NCI-H1417 treated with DMSO at 0.1 percent for 48 hours (cell line): ENCODE data around the gene ADD1.

Source experiments
- DNase-seq: peaks from one replicate; lab custom pipeline; 2025; lab: John Stamatoyannopoulos, UW

Gene ADD1

GRCh38 chr4:2804973-2805501, 38.6 kb upstream of the ADD1 start:
- DNase-seq: no peak

- DNase-seq: no peak
Observed at GRCh38 chr4:2805712-2806389, 37.8 kb upstream of the ADD1 start.

DNA sequence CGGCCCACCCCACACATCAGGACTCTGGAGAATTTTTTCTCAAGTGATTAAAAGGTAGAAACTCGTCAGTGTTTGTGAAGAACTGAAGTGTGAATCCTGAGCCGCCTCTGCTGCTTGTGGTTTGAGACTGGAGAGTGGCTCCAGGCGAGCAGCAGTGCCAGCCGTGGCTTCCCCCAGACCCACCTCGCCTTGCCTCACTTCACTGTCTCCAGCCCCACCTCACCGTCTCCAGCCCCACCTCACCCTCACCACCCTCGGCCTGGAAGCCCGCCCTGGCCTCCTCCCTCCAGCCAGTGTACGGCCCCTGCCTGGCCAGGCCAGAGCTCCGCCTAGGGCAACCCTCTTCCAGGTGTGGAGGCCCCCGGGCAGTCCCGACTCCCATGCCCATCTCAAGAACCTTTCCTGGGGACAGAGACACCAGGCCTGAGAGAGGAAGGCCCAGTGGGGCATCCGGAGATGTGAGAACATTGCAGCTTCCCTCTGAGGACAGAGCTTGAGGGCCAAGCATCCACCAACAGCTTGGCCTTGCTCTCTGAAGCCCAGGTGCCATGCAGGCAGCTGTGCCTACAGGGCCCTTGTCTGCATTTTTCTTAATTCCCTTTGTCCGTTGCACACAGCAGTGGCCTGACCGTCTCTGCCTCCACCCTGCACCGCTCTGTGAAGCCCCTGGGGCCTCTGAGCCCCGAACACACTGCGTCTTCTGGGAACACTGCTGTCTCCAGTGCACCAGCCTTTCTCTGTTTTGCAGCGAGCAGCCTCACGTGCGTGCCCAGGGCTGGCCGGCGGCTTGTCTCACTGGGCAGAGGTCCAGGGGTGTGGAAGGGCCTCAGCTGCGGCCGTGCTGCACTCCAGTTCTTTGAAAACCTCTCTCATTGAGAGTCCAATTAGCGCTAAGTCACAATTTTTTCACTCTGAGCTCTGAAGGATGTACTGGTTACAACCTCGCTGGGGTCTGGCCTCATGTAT, 37.0 kb upstream of the ADD1 start:
- DNase-seq: no peak

DNA sequence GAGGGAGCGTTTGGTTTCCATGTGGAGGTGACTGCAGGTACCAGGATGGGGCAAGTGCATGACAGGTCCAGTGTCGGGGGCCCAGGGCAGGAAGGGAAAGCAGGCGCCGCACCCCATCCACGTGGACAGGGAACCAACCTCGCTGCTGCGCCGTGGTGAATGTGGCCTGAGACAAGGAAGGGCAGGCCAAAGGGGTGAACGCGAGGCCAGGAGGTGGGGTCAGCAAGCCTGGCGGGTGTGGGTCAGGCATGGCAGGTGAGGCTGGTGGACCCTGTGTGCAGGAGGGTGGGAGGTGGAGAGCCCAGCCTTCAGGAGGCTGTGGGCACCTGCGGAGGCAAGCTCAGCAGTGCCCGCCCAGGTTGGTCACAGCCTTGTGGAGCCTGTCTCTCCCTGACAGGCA, 36.1 kb upstream of the ADD1 start:
- no peak for DNase-seq

DNA sequence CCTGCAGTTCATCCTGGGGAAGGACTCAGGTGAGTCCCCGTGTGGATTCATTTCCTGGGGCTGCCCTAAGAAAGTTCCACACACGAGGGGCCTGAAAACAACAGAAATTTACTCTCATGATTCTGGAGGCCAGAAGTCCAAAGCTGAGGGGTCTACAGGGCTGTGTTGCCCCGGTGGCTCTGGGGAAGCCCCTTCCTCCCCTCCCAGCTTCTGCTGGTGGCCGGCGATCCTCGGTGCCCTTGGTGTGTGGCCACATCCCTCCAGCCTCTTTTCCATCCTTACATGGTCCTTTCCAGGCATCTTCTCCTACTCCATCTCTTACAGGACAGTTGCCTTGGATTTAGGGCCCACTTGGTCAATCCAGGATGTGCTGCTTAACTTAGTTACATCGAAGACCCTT, 35.6 kb upstream of the ADD1 start:
- no peak for DNase-seq

GRCh38 chr4:2809610-2810180, 33.9 kb upstream of the ADD1 start:
- no peak for DNase-seq

- no peak for DNase-seq
Observed at GRCh38 chr4:2810388-2810787, 33.3 kb upstream of the ADD1 start.

- no peak for DNase-seq
Observed at GRCh38 chr4:2811830-2812611, 31.6 kb upstream of the ADD1 start.

DNA sequence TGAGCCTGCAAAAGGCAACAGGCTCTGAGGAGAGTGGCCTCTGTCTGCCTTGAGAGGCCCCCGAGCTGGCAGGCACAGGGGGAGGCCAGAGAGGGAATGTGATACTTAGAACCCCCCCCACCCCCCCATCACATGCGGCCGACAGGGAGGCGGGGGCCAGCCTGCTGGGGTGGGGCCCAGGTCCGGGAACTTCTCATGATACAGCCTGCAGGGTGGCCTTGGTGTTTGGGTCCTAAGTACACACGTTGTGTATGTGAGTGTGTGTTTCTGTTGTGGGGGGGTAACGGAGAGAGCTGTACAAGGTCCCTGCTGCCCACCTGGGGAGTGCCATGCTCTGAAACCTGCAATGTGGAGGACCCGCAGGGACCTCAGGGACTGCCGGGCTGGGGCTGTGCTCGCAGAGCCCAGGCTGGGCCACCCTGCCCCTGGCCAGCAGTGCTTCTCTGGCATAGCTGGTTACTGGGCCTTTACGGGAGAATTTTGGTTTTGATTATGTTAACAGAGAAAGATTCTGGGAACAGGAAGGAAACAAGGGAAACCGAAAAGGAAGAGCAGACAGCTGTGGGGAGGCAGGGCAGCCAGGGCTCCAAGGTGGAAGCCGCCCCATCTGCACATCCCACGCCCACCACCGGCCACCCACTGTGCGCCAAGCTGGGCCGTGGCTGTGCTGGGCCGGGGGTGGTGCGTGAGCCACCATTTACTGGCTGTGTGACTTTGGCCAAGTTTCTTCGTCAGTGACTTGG, 30.9 kb upstream of the ADD1 start:
- no peak for DNase-seq

DNA sequence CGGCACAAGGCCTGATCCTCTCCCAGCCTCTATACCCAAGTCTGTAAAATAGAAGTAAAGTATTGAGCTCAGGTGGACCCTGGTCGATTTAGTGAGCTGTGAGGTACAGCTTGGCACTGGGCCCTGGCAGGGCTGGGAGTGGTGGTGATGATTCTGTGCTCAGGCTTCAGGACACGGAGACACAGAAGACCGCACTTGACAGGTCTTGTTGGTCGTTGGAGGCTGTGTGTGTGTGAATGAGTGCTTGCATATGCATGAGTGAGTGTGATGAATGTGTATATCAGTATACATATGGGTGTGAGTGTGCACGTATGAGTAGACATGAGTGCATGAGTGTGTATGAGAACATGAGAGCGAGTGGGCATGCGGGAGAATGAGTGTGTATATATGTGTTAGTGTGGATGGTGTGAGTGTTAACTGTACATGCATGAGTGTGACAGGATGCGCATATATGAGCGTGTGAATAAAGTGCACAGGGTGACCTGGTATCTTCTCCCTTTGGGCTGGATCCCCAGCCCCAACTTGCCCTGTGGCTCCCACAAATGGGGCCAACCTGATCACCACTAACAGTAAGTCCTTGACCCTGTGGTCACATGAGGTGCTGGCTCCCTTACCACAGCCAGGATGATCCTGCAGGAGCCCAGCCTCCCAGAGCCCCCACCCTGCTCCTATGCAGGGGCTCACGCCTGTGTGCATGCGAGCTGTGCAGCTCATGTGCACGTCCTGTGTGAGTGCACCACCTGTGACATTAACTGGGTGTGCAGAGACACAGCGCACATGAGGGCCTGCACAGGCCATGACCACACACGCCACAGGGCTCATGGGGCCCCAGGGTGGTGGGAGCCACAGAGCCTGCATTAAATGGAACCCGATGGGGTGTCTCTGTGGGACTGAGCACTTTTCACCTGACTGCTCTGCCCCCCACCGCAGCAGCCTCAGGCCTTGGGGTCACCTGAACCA, 29.9 kb upstream of the ADD1 start:
- no peak for DNase-seq

GRCh38 chr4:2814627-2815270, 28.9 kb upstream of the ADD1 start:
- DNase-seq: no peak

- no peak for DNase-seq
Observed at GRCh38 chr4:2816401-2816954, 27.2 kb upstream of the ADD1 start.

DNA sequence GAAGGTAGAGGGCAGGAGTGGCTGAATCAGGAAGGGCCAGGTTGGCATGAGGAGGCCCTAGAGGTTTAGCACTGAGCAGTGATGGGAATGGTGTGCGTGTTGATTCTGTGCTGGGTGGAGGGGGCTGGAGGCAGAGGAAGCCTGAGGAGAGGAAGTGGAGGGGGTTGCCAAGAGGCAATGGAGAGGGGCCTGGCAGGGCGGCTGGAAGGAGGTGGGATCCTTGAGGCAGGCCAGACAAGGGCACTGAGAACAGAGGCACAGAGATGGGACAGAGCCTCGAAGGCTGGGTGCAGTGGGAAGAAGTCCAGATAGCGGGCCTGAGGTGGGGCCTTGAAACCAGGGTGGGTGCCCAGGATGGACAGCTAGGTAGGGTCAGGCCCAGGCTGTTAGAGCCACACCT, 26.5 kb upstream of the ADD1 start:
- DNase-seq: no peak

- DNase-seq: no peak
Observed at GRCh38 chr4:2817701-2818350, 25.8 kb upstream of the ADD1 start.

- DNase-seq: no peak
Observed at GRCh38 chr4:2818351-2818939, 25.2 kb upstream of the ADD1 start.

GRCh38 chr4:2819244-2820215, 24.1 kb upstream of the ADD1 start:
- no peak for DNase-seq
